ENCODE data around the gene SLC1A3. TPM values are rescaled to one million over a fixed set of nuclear protein-coding genes. Genes with fewer than 3 reads are reported as not detected.

The SLC1A3 gene
- total RNA-seq, 1 donor from 2014 or later = 33.4 TPM

DNA sequence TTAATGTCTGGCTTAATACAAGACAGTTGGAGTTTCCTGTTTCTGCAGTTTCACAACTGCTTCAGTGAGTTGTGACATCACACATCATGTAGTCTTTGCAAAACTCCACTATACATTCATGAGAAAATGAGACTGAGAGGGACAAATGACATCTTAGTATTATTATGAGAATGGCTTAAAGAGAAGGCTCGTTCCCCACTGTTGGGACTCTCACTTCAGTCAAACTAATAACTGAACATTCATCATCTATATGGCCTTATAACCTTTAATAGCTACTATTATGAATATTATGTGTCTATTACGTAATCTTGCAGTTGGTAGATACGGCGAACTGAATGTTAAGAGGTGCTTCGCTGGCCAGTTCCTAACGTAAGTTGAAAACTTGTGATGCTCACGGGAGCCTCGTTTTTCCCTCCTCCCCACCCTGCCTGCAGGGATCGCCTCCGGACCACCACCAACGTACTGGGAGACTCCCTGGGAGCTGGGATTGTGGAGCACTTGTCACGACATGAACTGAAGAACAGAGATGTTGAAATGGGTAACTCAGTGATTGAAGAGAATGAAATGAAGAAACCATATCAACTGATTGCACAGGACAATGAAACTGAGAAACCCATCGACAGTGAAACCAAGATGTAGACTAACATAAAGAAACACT, 79.4 kb downstream of the SLC1A3 start:
- no peak for DNase-seq (ENCODE audit: low spot score)

DNA sequence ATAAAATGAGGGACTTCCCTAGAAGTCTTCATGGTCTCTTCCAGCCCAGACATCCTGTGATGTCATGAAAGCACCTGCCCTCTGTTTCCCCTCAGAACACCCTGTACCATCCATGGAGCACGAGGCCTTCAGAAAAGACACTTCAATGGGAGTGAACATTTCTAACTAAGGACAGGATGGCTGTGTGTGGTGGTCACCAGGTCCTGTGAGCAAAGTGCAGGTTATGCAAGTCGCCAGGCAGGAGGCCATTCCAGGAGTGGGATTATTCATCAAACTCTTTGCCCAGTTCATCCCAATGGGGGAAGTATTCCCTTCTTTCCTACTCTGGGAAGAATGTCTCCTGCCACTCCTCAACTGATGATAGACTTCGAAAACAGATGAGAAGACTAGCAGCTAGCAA, 80.5 kb downstream of the SLC1A3 start:
- no peak for DNase-seq (ENCODE audit: low spot score)

DNA sequence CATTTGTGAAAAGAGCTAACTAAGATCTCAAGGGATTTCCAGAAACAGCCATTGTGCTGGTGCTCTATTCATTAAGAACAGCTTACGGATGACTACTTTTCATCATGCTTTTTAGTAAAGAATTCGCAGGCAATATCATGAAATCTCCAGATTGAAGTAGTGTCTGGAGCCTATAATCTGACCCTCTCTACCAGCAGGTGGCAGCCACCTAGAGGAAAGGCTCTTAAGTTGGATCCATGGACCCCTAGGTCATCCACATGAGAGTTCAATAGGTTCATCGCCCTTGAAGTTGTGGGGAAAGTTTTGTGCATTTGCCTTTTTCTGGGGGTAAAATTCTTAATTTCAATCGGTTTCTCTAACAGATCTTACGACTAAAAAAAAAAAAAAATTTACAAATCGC, 82.3 kb downstream of the SLC1A3 start:
- DNase-seq (ENCODE audit: low spot score) = no peak

GRCh38 chr5:36689225-36689624, 82.8 kb downstream of the SLC1A3 start:
- DNase-seq (ENCODE audit: low spot score) = no peak

GRCh38 chr5:36690041-36690961, 83.9 kb downstream of the SLC1A3 start:
- peak; percentile 81 for DNase-seq (ENCODE audit: low spot score)

- DNase-seq (ENCODE audit: low spot score) = no peak
Observed at GRCh38 chr5:36691226-36691625, 84.8 kb downstream of the SLC1A3 start.

DNA sequence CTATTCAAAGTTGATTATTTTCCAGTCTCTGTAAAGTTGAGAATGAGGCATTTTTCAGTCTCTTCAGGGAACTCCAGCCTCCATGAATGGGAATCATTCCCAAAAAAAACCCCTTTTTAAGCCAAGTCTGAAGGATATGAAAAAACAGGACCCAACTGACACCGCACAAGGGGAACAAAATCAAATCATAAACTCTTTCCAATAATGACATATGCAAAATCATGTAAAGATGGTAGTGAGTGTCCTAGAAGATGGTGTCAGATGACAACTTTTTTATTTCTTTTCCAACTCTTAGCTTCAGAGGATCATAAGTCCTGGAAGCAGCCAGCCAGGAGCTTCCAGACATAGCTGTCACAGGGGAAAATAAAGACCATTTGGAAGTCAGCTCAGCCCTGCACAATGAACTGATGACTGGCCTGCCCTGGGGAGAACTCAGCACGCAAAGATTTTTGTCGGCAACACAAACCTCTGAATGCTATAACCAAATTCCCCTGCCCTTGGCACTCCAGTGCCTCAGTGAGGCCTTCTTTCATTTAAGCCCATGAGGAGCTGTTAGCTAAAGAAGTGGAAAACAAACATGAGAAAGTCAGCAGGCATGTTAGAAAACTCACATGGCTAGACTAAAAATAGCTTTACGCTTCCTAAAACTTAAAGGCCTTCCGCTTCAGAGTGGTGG, 85.4 kb downstream of the SLC1A3 start:
- DNase-seq (ENCODE audit: low spot score) = no peak

DNA sequence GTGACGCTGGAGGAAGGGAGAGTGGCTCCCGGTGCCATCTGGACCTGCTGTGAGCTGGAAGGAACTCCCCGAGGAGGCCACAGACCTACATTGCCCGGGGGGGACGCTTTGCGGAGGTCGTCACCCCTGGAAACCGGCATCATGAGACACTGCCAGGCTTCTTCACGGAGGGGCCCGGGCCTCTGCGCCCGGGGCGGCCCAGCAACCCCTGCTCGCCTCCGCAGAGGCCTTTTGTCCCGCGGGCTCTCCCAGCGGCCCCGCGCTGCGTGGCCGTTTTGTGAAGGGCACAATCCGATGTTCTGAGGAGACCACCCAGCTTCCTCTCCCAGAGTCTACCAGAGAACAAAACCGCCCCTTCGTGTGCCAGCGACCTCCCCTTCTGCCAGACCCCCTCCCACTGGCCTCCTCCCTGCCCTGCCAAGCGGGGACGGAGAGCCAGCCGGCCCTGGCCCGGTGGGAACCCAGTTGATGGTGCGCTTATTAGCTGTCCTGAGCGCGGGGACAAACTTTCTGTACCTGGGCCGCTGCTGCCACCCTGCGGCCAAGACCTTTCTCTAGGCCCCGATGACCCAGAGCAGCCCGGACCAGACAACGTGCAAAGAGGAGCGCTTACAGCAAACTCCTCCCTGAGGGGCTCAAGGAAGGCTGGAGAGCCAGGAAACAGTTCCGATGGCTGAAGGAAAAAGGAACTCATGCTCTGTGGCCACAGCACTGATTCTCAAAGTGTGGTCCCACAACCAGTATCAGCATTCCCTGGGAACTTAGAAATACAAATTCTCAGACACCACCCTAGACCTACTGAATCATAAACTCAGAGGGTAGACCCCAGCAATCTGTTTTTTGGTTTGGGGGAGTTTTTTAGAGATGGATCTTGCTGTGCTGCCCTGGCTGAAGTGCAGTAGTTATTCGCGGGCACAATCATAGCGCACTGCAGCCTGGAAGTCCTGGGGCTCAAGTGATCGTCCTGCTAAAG, 86.7 kb downstream of the SLC1A3 start:
- peak; percentile 77 for DNase-seq (ENCODE audit: low spot score)

DNA sequence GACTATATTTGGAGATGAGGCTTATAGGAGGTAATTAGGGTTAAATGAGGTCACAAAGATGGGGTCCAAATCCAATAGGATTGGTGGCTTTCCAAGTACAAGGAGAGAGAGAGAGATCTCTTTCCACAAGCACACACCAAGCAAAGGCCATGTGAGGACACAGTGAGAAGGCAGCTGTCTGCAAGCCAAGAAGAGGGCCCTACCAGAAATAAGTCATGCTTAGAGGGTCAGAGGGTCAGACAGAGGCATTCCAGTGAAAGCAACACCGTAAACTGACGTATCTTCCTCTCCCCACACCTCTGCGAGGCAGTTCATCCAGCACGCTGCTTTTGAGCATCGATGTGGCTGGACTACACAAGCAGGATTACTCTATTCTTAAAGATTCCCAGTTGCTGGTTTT, 87.9 kb downstream of the SLC1A3 start:
- DNase-seq (ENCODE audit: low spot score) = no peak

GRCh38 chr5:36696059-36696673, 89.8 kb downstream of the SLC1A3 start:
- peak; percentile 54 for DNase-seq (ENCODE audit: low spot score)

- DNase-seq (ENCODE audit: low spot score) = no peak
Observed at GRCh38 chr5:36698031-36698430, 91.6 kb downstream of the SLC1A3 start.

DNA sequence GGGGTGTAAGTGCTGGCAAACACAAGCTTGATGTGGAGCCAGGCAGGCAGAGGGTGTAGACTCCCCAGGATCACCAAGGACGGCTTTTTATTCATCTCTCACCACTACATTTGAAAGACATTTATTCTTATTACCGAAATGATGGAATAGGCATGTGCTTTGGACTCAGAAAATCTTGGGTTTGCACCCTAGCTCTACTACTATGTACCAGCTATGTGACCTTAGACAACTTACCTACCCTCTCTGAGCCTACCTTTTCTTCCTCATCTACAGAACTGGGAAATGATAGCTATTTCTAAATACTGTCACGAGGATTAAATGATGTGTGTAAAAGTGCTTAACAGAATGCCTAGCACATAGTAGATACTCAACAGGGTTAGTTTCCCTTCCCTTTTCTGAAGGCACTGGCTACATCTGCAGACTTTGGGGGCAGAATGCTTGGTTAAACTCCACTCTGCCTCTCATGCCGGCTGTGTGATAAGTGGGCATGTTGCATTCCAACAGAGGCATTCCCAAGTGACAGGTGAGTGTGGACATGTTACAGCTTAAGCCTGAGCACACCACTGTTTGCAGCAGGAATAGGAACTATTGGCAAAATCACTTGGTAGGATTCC, 94.8 kb downstream of the SLC1A3 start:
- DNase-seq (ENCODE audit: low spot score) = no peak

GRCh38 chr5:36703245-36703860, 96.9 kb downstream of the SLC1A3 start:
- DNase-seq (ENCODE audit: low spot score) = no peak

DNA sequence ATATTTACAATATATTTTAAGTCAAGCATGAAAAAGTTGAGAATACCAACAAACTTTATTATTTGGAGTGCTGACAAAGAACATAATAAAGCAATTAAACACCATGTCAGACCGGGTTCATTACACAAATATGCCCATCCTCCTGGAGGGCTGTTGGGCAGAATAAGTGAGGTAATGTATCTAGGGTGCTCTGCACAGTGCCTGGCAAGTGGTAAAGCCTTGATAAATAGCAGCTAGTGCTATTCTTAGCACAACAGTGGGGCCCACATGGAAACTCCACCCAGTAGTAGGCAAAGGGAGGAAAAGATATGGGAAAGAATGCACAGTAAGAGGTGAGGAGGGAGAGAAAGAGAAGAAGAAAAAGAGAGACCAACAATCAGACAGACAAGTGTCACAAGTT, 97.7 kb downstream of the SLC1A3 start:
- no peak for DNase-seq (ENCODE audit: low spot score)

DNA sequence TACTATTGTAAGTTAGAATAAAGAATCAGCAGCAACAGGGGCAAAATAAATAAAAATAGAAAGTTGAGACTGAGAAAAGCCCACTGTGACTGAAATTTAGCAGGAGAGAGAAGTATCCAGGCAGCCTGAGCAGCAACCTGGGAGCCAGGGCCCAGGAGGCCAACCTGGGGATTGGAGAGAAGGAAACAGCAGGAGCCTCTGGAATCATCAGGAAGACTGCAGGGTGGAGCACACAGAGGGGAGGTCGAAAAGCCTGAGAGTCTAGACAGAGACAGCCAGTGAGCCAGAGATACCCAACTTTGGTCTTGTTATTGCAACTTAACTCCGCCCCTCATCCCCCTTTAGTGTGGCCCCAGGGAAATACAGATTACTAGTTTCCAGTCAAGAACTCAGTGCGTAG, 98.6 kb downstream of the SLC1A3 start:
- DNase-seq (ENCODE audit: low spot score) = no peak

DNA sequence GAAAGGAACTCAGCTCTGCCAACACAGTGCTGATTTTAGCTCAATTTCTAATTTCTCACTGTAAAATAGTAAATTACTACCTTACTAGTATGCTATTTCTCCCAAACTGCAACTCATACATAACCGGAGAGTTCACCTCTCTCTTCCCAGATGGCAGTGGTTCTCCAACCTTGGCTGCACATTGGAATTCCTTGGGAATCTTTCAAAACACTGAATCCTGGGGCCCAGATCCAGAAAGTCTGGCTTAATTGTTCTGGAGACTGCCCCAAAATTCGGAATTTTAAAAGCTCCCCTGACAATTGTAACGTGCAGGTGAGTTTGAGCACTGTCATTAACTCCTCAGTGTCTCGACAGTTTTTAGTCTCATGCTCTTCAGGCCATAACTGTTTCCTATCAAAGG, 100.3 kb downstream of the SLC1A3 start:
- no peak for DNase-seq (ENCODE audit: low spot score)

DNA sequence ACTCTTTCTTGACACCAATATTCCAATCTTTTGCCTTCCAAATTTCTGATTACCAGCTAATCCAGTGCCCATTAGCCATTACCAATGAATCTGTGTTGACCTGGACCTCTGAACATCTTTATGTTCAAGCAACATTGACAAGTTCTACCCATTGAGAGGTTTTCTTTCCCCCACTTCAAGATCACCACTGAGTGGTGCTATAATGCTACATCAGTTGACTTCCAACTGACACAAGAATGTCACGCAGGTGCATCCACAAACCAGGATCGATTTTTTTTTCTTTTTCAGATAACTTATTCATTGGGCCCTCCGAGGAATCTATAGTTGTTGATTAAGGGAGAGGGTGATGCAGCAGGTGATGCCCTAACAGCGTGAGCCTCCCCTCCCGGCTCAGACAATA, 102.6 kb downstream of the SLC1A3 start:
- DNase-seq (ENCODE audit: low spot score) = no peak

DNA sequence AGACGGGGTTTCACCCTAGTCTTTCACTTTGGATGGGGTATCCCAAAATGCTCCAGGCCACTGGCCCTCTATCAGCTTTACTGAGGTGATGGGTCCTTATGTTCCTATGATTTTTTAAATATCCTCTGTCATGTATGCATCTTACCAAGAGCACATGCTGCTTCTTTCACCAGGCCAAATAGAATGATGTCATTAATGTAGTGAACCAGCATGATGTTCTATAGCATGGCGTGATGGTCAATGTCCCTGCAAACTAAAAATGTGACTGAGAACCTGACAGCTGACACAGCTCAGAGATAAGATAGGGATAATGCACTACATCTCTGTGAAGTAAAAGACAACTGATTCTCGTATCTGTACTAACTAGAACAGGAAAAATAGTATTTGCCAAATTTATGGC, 103.6 kb downstream of the SLC1A3 start:
- DNase-seq (ENCODE audit: low spot score) = no peak

DNA sequence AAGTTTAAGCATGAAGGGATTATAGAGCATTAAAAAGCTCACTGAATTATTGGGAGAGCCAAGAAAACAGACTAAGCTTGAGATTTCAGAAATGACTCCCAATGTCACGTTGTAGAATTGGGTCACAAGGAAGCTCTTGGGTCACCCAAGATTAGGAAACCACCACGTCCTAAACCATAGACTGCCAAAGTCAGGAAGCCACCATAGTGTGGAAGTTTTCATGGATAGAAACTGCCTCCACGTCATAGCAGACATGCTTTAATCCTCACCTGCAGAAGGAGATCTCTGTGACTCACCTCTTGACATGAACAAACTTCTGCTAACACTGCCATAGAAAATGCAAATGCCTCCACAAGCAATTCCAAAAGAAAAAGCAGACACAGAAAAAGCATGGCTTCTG, 106.3 kb downstream of the SLC1A3 start:
- DNase-seq (ENCODE audit: low spot score) = no peak

DNA sequence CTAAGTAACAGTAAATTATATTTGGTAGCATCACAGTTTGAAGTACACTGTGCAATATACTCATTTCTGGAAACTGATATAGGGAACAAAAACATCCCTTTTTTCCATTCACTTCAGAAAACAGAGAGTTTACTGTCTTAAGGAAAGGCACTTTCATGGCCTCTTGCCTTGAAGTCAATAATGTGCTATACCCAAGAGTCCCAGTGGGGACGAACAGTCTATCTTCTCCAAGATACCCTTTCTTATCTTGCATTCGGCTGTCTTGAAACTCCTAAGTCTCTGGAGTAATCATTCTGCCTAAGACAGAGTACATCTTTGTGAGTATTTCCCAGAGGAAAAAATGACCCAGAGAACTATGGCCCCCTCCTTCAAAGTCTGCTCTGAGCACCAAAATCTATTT, 107.1 kb downstream of the SLC1A3 start:
- no peak for DNase-seq (ENCODE audit: low spot score)

All from ureter (tissue), 1 donor.